NCI-H1694 (cell line): Measurements from ENCODE around the gene GALNT18.

Source experiments
- DNase-seq: peaks from one replicate; lab custom pipeline; 2025; lab: John Stamatoyannopoulos, UW

Gene GALNT18

DNA sequence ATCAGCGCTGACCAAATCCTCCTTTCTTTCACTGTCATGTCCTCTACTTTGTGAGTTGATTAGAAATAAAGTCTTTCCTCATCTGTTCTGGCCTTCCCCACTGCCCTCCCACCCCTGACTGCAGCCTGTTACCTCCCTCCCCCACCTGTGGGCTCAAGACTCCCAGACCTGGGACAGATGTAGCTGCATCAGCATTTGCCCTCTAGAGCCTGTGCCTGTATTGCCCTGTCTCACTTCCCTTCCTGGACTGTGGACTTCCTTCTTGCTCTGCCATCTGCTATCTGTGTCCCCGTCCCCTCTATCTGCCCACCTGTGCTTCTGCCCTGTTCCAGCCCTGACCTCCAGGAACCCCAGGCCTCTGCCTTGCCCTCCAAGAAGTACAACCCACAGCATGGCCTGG, 122.5 kb downstream of the GALNT18 start:
- no peak for DNase-seq

- no peak for DNase-seq
Measured at GRCh38 chr11:11498195-11498594, 123.6 kb downstream of the GALNT18 start.

- DNase-seq, result no peak
Measured at GRCh38 chr11:11496879-11497278, 124.9 kb downstream of the GALNT18 start.

GRCh38 chr11:11494348-11494747, 127.5 kb downstream of the GALNT18 start:
- DNase-seq, result no peak

GRCh38 chr11:11493698-11494097, 128.1 kb downstream of the GALNT18 start:
- DNase-seq, result no peak

DNA sequence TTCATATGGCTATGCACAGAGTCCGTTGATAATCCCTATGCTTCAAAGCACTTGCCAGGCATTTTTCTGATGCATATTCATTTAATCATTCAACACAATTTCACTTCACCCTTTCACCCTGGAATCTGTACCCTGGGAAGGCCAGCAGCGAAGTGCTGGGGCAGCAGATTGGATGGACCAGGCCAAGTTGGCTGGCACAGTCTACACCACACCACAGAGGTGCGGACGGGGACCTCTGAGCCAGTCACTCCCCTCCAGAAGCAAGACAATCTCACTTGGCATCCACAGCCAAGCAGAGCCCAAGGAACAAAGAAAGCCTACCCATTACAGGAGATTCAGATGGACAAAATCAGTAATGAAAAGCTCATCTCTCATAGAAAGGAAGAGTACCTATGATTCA, 130.2 kb downstream of the GALNT18 start:
- DNase-seq, result no peak

DNA sequence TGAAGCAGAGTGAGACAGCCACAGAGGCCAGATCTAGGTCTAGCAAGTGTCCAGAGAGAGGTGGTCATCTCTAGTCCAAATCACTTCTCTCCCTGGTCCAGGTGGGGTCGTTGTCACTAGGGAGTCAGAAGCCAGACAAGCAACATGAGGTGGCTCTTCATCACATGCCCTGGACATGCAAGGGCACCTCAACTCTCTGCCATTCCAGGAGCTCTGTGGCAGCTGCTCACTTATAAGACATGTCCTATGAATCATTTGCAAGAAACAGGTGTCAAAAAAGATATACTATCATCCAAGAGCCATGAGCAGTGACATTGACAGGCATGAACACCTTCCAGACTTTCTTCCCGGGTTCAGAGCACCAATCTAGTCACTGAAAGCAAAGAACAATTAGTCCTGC, 130.8 kb downstream of the GALNT18 start:
- no peak for DNase-seq

DNA sequence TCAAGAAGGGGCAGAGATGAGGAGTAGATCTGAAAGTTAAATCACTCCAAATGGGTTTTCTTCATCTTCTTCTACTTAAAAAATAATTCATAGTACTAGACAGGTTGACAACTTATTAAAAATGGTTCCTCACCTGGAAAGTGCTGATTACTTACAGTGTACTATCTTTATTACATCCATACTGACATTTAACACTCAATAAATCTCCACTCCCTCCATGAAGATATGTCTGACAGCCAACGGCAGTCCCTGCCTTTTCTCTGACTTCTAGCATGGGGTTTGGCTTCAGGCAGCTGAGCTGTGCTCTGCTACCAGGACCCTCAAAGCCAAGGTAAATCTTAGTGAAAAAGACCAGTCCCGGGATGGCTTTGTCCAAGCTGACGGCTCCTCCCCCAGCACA, 135.4 kb downstream of the GALNT18 start:
- DNase-seq, result no peak

DNA sequence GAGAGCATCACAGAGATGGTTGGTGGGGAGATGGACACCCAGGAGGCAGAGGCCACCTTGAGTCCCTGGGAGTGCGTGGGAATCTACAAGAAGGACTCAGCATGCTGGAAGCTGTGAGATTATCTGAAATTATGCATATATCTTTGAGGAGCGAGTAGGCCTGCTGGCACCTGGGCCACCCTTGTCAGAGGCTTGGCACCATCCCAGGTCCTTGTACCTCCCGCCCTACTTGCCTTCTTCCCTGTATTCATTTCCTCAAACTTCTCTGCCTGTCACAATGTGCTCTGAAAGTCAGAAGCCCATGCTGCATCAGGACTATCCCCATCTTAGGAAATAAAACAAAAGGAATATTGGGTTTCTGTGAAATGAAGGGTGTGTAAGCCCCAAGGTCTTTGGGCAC, 135.8 kb downstream of the GALNT18 start:
- DNase-seq, result no peak

DNA sequence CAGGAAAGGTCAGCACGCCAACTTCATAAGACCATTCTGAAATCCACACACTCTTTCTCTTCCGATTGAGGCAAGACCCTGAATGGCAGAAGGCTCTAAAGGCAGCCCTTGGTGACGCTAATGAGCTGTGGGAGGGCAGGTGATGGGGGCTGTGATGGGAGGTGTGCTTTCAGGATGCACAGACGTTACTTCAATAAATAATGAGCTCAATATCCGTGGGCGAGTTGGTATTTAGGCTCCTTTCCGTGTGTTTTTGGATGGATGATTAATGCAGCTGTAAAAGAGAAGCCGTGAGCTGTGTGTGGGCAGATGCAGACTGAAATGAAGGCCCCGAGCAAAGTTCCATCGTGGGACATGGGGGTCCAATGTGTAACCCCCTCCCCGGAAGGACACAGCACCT, 138.2 kb downstream of the GALNT18 start:
- no peak for DNase-seq

DNA sequence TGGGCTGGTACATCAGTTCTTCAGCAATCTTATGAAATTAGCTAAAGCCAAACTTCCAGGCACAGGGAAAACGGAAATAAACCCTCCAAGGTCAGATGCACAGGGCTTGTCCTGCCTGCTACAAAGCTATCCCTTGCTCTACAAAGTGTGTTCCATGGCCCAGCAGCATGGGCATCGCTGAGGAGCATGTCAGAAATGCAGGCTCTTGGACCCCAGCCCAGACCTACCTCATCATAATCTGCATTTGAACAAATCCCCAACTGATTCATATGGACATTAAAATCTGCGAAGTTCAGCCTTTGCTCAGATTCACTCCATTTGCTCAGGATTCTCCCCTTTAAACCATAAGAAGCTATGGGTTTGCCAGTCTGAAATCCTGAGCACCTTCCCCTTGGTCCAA, 139.1 kb downstream of the GALNT18 start:
- no peak for DNase-seq

GRCh38 chr11:11481371-11481770, 140.4 kb downstream of the GALNT18 start:
- no peak for DNase-seq

DNA sequence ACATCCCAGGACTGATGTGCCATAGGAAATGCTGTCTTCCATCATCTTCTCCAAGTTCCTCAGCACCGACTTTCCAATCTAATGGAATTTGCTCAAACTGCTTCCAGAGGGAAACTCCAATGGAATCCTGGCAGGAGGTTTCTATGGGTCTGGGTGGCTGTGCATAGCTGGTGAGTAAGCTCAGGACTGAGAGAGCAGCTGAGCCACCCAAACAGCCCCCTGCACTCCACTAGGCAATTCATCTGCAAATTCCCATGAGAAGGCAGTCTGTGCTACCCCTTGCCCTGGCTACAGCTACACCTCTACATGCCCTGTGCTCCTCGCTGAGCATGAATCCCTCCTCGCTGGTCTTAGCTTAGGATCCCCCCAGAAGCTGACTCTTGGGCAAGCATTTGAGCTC, 140.8 kb downstream of the GALNT18 start:
- DNase-seq, result no peak

GRCh38 chr11:11478687-11479086, 143.1 kb downstream of the GALNT18 start:
- DNase-seq, result no peak

GRCh38 chr11:11477695-11478420, 143.9 kb downstream of the GALNT18 start:
- DNase-seq, result no peak

DNA sequence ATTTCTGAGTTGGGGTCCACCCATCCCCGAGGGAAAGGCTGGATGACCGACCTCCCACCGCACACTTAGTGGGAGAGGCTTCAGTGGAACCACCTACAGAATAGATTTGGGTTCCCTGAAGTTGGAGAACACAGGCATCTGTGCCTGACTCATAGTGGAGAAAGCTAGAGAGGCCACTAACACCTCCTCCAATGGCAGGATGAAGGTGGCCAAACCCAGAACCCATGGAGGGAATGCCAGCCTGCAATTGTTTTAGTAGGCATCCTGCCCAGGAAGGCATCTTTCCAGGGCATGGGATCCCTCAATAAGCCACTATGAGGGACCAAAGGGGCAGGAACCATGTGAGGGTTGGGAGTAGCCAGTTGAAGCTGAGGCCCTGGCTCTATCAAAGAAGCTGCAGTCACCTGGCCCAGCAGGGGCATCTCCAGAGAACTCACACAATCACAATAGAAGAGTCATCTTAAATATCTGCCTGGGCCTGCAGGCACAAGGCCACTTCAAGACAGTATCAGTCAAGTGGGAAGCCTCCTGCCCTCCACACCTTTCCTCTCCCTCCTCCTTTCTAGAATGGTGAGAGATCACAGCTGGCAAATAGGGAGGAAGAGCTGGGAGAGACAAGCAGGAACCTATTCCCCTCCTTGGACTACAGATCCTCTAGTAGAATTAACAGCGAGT, 144.7 kb downstream of the GALNT18 start:
- DNase-seq, result no peak

DNA sequence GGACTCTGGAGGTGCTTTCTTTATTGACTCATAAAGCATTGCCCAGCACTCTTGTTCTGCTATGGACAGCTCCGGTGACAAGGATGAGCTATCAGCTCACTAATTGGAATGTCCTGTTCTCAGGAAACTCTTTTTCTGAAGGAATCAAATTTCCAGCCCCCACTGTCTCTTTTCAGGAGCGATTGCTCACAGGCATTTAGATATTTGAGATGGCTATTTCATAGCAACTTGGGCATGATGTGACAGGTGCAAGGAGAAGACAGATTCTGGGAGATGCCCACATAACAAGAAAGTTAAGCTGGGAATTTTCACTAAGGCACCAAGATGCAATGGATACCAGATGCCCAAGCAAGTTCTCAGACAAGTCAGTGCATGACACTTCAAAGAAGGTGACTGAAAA, 145.3 kb downstream of the GALNT18 start:
- DNase-seq, result no peak

- no peak for DNase-seq
Measured at GRCh38 chr11:11472106-11472505, 149.7 kb downstream of the GALNT18 start.

DNA sequence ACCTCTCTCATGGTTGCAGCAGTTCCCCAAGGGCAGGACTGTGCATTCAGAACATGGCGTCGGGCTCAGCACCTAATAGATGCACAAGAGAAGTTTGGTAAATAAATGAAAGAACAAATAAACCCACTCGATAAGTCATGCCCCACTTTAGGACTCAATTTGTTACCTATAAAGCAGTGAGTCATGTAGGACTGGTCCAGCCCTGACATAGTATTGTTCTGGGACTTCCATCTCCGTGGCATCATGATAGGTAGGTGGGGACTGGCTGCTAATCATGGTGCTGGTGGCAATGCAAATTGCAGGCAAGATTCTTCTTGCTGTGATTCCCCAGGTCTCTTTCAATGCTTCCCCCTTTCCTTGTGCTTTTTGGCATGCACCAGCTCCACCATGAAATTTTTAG, 150.6 kb downstream of the GALNT18 start:
- DNase-seq, result no peak

DNA sequence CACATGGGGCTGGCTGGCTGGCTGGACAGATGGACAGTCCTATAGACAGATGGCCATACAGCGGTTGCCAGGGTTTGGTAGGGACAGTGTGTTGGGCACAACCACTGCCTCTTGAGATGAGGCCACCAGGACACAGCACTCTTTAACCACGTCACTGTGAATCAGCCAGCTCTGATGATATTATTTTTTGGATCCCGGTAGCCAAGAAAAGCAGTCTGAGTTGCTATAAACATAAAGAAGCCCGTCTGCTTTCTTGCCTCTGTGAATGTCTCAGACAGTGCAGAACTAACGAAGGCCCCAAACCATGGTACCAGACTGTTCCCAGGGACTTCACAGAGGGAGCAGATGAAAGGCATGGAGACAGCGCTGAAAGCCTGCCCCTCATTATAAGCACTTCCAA, 152.9 kb downstream of the GALNT18 start:
- DNase-seq, result no peak

GRCh38 chr11:11467312-11467711, 154.5 kb downstream of the GALNT18 start:
- peak; percentile 3 for DNase-seq

- DNase-seq, result no peak
Measured at GRCh38 chr11:11464555-11464954, 157.2 kb downstream of the GALNT18 start.

- peak; percentile 1 for DNase-seq
Measured at GRCh38 chr11:11463405-11463804, 158.4 kb downstream of the GALNT18 start.

GRCh38 chr11:11461473-11461872, 160.3 kb downstream of the GALNT18 start:
- DNase-seq, result no peak
